Neural cell (in vitro differentiated cells): ENCODE measurements around the gene ALOXE3. TPM values are rescaled to one million over a fixed set of nuclear protein-coding genes. Genes with fewer than 3 reads are reported as not detected.

Experiments
- H2AFZ ChIP-seq: fragments of 200-600, 300-800 bp; sonication (generic), shearing (Covaris generic); 2 replicates; pipeline ENCODE4 v1.6.0; 2014; ENCODE audit warnings: low read depth, mild to moderate bottlenecking, antibody characterized with exemption, low read length, moderate library complexity
- H3F3A ChIP-seq: fragments of 200-600 bp; shearing (Covaris generic); 2 replicates; pipeline ENCODE4 v1.6.1; 2016; ENCODE audit warnings: mild to moderate bottlenecking, moderate library complexity, mixed read lengths, antibody characterized with exemption, low read length; ENCODE audit not compliant: insufficient read depth, poor library complexity, severe bottlenecking
- H3K27ac ChIP-seq: fragments of 200-600, 300-800 bp; sonication (generic), shearing (Covaris generic); 2 replicates; pipeline ENCODE4 v1.5.1; 2014; ENCODE audit warnings: mild to moderate bottlenecking, low read length, moderate library complexity
- H3K27me3 ChIP-seq: fragments of 300-800, 200-600 bp; sonication (generic), shearing (Covaris generic); 2 replicates; pipeline ENCODE4 v1.6.0; 2014; ENCODE audit warnings: mild to moderate bottlenecking, low read depth, low read length, moderate library complexity; ENCODE audit not compliant: insufficient read depth
- H3K36me3 ChIP-seq: fragments of 300-800, 200-600 bp; sonication (generic), shearing (Covaris generic); 2 replicates; pipeline ENCODE4 v1.5.1; 2014; ENCODE audit warnings: mild to moderate bottlenecking, antibody characterized with exemption, low read length, moderate library complexity; ENCODE audit not compliant: insufficient read depth
- H3K4me2 ChIP-seq: fragments of 300-800, 200-600 bp; sonication (generic), shearing (Covaris generic); 2 replicates; pipeline ENCODE4 v1.6.0; 2014; ENCODE audit warnings: mild to moderate bottlenecking, low read length
- H3K4me3 ChIP-seq: fragments of 300-800, 200-600 bp; sonication (generic), shearing (Covaris generic); 2 replicates; pipeline ENCODE4 v1.5.1; 2014; ENCODE audit warnings: mild to moderate bottlenecking, low read length, moderate library complexity
- H3K79me2 ChIP-seq: fragments of 200-600 bp; shearing (Covaris generic); replicated peaks from 2 replicates; pipeline ENCODE4 v1.6.0; 2014; ENCODE audit warnings: mild to moderate bottlenecking, low read length, moderate library complexity; ENCODE audit not compliant: insufficient read depth
- H3K9ac ChIP-seq: fragments of 300-800, 200-600 bp; sonication (generic), shearing (Covaris generic); 2 replicates; pipeline ENCODE4 v1.6.1; 2016; ENCODE audit warnings: mild to moderate bottlenecking, low read length, mixed read lengths
- H3K9me2 ChIP-seq: fragments of 200-600 bp; shearing (Covaris generic); 2 replicates; pipeline ENCODE4 v1.6.1; 2016; ENCODE audit warnings: mild to moderate bottlenecking, low read length, mixed read lengths; ENCODE audit not compliant: insufficient read depth
- H3K9me3 ChIP-seq: fragments of 200-600, 300-800 bp; sonication (generic), shearing (Covaris generic); 2 replicates; pipeline ENCODE4 v1.6.1; 2016; ENCODE audit warnings: mild to moderate bottlenecking, mixed run types, low read length, moderate library complexity, mixed read lengths
- H4K20me1 ChIP-seq: fragments of 200-600 bp; shearing (Covaris generic); 2 replicates; pipeline ENCODE4 v1.6.1; 2016; ENCODE audit warnings: mild to moderate bottlenecking, mixed run types; ENCODE audit not compliant: insufficient read depth
- EP300 ChIP-seq: fragments of 450-650 bp; conservative IDR thresholded peaks from 2 replicates; pipeline ENCODE4 v1.6.1; 2014; ENCODE audit warnings: antibody characterized with exemption, mild to moderate bottlenecking, moderate library complexity; ENCODE audit not compliant: poor library complexity, severe bottlenecking
- EZH2 ChIP-seq: fragments of 200-600, 300-800 bp; shearing (Covaris generic), sonication (generic); IDR thresholded peaks from 2 replicates; pipeline ENCODE4 v1.6.1; 2014; ENCODE audit warnings: antibody characterized with exemption, low read length, borderline replicate concordance, mild to moderate bottlenecking; ENCODE audit not compliant: insufficient read depth, poor library complexity, severe bottlenecking
- MXI1 ChIP-seq: fragments of 450-650 bp; conservative IDR thresholded peaks from 2 replicates; pipeline ENCODE4 v1.6.1; 2014; ENCODE audit warnings: antibody characterized with exemption, mild to moderate bottlenecking; ENCODE audit not compliant: poor library complexity, severe bottlenecking
- POLR2AphosphoS5 ChIP-seq: IDR thresholded peaks from 2 replicates; pipeline ENCODE4 v1.6.1; 2012
- RAD21 ChIP-seq: fragments of 450-650 bp; conservative IDR thresholded peaks from 2 replicates; pipeline ENCODE4 v1.6.1; 2014; ENCODE audit warnings: antibody characterized with exemption, mild to moderate bottlenecking, moderate library complexity
- SMC3 ChIP-seq: fragments of 450-650 bp; conservative IDR thresholded peaks from 2 replicates; pipeline ENCODE4 v1.6.1; 2014; ENCODE audit warnings: antibody characterized with exemption, mild to moderate bottlenecking, moderate library complexity; ENCODE audit not compliant: poor library complexity
- TAF1 ChIP-seq: IDR thresholded peaks from 2 replicates; pipeline ENCODE4 v1.6.1; 2012; ENCODE audit warnings: low read depth
- polyA plus RNA-seq: library from polyadenylated mRNA; depleted of rRNA; stranded (reverse); fragments of >200 nt; gene quantifications from 2 replicates; pipeline ENCODE4 v1.2.3, GENCODE V29; 2014
- TF ChIP-seq, protein P1 (sequence below): IDR thresholded peaks from 2 replicates; pipeline ENCODE4 v1.6.1; 2012; ENCODE audit warnings: borderline replicate concordance
- TF ChIP-seq, protein P2 (sequence below): fragments of 450-650 bp; IDR thresholded peaks from 2 replicates; pipeline ENCODE4 v1.5.1; 2014; ENCODE audit warnings: antibody characterized with exemption, mild to moderate bottlenecking, moderate library complexity; ENCODE audit not compliant: poor library complexity, severe bottlenecking

The ALOXE3 gene
- polyA plus RNA-seq, 1 donor from 2014 or later = 0.77 TPM

- Histone ChIP-seq H3K9me2 (no peaks in the 10 kb centered on the region), H3F3A (peaks cover 12% of the 10 kb centered on the region), H2AFZ (no peak overlapping the region), H3K4me3 (peak overlapping the region; percentile 88), H3K27me3 (peaks cover 51% of the 10 kb centered on the region), H3K4me2 (peak overlapping the region; percentile 87), H4K20me1 (peaks cover 6% of the 10 kb centered on the region), H3K9me3 (no peaks in the 10 kb centered on the region), H3K9ac (peak overlapping the region; percentile 61), H3K79me2 (no peaks in the 10 kb centered on the region), H3K36me3 (no peaks in the 10 kb centered on the region), H3K27ac (no peak overlapping the region)
- TF ChIP-seq TAF1 (no peak), EZH2 (no peak), POLR2AphosphoS5 (no peak), SMC3 (peak; percentile 40), MXI1 (no peak), EP300 (no peak), RAD21 (peak; percentile 62)
- TF ChIP-seq, protein P1, sequence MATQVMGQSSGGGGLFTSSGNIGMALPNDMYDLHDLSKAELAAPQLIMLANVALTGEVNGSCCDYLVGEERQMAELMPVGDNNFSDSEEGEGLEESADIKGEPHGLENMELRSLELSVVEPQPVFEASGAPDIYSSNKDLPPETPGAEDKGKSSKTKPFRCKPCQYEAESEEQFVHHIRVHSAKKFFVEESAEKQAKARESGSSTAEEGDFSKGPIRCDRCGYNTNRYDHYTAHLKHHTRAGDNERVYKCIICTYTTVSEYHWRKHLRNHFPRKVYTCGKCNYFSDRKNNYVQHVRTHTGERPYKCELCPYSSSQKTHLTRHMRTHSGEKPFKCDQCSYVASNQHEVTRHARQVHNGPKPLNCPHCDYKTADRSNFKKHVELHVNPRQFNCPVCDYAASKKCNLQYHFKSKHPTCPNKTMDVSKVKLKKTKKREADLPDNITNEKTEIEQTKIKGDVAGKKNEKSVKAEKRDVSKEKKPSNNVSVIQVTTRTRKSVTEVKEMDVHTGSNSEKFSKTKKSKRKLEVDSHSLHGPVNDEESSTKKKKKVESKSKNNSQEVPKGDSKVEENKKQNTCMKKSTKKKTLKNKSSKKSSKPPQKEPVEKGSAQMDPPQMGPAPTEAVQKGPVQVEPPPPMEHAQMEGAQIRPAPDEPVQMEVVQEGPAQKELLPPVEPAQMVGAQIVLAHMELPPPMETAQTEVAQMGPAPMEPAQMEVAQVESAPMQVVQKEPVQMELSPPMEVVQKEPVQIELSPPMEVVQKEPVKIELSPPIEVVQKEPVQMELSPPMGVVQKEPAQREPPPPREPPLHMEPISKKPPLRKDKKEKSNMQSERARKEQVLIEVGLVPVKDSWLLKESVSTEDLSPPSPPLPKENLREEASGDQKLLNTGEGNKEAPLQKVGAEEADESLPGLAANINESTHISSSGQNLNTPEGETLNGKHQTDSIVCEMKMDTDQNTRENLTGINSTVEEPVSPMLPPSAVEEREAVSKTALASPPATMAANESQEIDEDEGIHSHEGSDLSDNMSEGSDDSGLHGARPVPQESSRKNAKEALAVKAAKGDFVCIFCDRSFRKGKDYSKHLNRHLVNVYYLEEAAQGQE = no peak
- TF ChIP-seq, protein P2, sequence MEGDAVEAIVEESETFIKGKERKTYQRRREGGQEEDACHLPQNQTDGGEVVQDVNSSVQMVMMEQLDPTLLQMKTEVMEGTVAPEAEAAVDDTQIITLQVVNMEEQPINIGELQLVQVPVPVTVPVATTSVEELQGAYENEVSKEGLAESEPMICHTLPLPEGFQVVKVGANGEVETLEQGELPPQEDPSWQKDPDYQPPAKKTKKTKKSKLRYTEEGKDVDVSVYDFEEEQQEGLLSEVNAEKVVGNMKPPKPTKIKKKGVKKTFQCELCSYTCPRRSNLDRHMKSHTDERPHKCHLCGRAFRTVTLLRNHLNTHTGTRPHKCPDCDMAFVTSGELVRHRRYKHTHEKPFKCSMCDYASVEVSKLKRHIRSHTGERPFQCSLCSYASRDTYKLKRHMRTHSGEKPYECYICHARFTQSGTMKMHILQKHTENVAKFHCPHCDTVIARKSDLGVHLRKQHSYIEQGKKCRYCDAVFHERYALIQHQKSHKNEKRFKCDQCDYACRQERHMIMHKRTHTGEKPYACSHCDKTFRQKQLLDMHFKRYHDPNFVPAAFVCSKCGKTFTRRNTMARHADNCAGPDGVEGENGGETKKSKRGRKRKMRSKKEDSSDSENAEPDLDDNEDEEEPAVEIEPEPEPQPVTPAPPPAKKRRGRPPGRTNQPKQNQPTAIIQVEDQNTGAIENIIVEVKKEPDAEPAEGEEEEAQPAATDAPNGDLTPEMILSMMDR = peak; percentile 69
These were observed 3.5 kb upstream of the ALOXE3 start for GRCh38 chr17:8121681-8122421.

DNA sequence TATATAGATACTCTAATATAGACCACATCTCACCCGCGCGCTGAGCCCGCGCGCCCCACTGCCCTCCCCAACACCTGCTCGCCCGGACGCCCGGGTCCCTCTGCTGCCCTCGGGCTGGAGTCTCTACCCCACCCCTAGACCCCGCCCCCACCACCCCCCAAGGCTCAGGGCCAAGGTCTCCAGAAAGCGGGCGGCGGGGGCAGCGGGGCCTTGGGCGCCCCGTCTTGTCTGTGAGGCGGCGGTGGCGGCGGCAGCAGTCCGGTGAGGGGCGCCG is 3.0 kb upstream of the ALOXE3 start:
- Histone ChIP-seq H3K4me2 (no peak overlapping the region), H3K27ac (no peak overlapping the region), H3K9me2 (no peaks in the 10 kb centered on the region), H2AFZ (no peak overlapping the region), H3K27me3 (peaks cover 56% of the 10 kb centered on the region), H3K9ac (peak overlapping the region; percentile 61), H3K36me3 (no peaks in the 10 kb centered on the region), H3F3A (peaks cover 12% of the 10 kb centered on the region), H3K4me3 (peak overlapping the region; percentile 88), H3K9me3 (no peaks in the 10 kb centered on the region), H4K20me1 (peaks cover 6% of the 10 kb centered on the region), H3K79me2 (no peaks in the 10 kb centered on the region)
- TF ChIP-seq MXI1 = no peak
- TF ChIP-seq, protein P1 = no peak
- TF ChIP-seq, protein P2 = no peak
- TF ChIP-seq RAD21 = no peak
- no peak for TF ChIP-seq POLR2AphosphoS5
- no peak for TF ChIP-seq EP300
- no peak for TF ChIP-seq EZH2
- no peak for TF ChIP-seq SMC3
- TF ChIP-seq TAF1 = no peak
